GM12801 (cell line): ENCODE measurements around the gene ZNF280C.

Experiments used
- CTCF ChIP-seq: IDR thresholded peaks from one replicate; pipeline ENCODE4 v1.5.1; 2011; ENCODE audit warnings: control low read depth; ENCODE audit not compliant: insufficient read length; ENCODE audit errors: extremely low read depth

ZNF280C gene

GRCh38 chrX:130174045-130174704, 94.5 kb downstream of the ZNF280C start:
- no peak for TF ChIP-seq CTCF

GRCh38 chrX:130173190-130173895, 95.4 kb downstream of the ZNF280C start:
- TF ChIP-seq CTCF: no peak

- no peak for TF ChIP-seq CTCF
Observed at GRCh38 chrX:130172127-130172845, 96.4 kb downstream of the ZNF280C start.

- TF ChIP-seq CTCF: no peak
Observed at GRCh38 chrX:130171446-130172126, 97.1 kb downstream of the ZNF280C start, which contains the start of gene RAB33A. Gene RAB33A, plus strand, starts transcription at chrX:130171962. Its CDS starts 101 bp downstream, at chrX:130172063.

GRCh38 chrX:130170752-130171445, 97.8 kb downstream of the ZNF280C start:
- TF ChIP-seq CTCF: no peak

- TF ChIP-seq CTCF: no peak
Observed at GRCh38 chrX:130167040-130167439, 101.7 kb downstream of the ZNF280C start.
